GM19438 (cell line): Measurements from ENCODE around the gene NPIPB6.

Source experiments
- ATAC-seq: cut with Tn5 transposase; IDR thresholded peaks from one replicate; pipeline ENCODE4 v1.9.1; 2021; ENCODE audit warnings: low read depth; ENCODE audit not compliant: unreplicated experiment

The NPIPB6 gene

GRCh38 chr16:28324235-28324886 lies 38.9 kb downstream of the NPIPB6 start:
- ATAC-seq: no peak

- ATAC-seq: no peak
Measured at GRCh38 chr16:28321700-28322411, 41.5 kb downstream of the NPIPB6 start.

- no peak for ATAC-seq
Measured at GRCh38 chr16:28320741-28321140, 42.6 kb downstream of the NPIPB6 start.

- ATAC-seq: no peak
Measured at GRCh38 chr16:28320023-28320561, 43.2 kb downstream of the NPIPB6 start.

GRCh38 chr16:28319476-28320022 lies 43.8 kb downstream of the NPIPB6 start:
- ATAC-seq: no peak

GRCh38 chr16:28318042-28318744 lies 45.1 kb downstream of the NPIPB6 start:
- ATAC-seq: no peak

GRCh38 chr16:28317040-28317880 lies 46.0 kb downstream of the NPIPB6 start:
- ATAC-seq: no peak

GRCh38 chr16:28316054-28316453 lies 47.3 kb downstream of the NPIPB6 start:
- ATAC-seq: no peak

GRCh38 chr16:28313587-28313986 lies 49.7 kb downstream of the NPIPB6 start:
- no peak for ATAC-seq

- no peak for ATAC-seq
Measured at GRCh38 chr16:28312327-28312726, 51.0 kb downstream of the NPIPB6 start.

GRCh38 chr16:28311913-28312312 lies 51.4 kb downstream of the NPIPB6 start:
- no peak for ATAC-seq

GRCh38 chr16:28311413-28311812 lies 51.9 kb downstream of the NPIPB6 start:
- ATAC-seq: no peak

- ATAC-seq: no peak
Measured at GRCh38 chr16:28310796-28311195, 52.5 kb downstream of the NPIPB6 start.

GRCh38 chr16:28309811-28310311 lies 53.4 kb downstream of the NPIPB6 start:
- no peak for ATAC-seq

GRCh38 chr16:28308794-28309584 lies 54.3 kb downstream of the NPIPB6 start:
- ATAC-seq: no peak

- no peak for ATAC-seq
Measured at GRCh38 chr16:28307936-28308335, 55.4 kb downstream of the NPIPB6 start.

- no peak for ATAC-seq
Measured at GRCh38 chr16:28304214-28304613, 59.1 kb downstream of the NPIPB6 start.

- ATAC-seq: no peak
Measured at GRCh38 chr16:28303132-28303531, 60.2 kb downstream of the NPIPB6 start.

GRCh38 chr16:28301620-28302019 lies 61.7 kb downstream of the NPIPB6 start:
- ATAC-seq: no peak
